SK-N-SH (cell line): ENCODE results near the gene FNDC3B. TPM values are rescaled to one million over a fixed set of nuclear protein-coding genes. Genes with fewer than 3 reads are reported as not detected.

ENCODE experiments used
- CTCF ChIA-PET: fragments of 300-600, 350-600 bp; formaldehyde crosslinking; extraction: SDS; loops from one replicate; lab custom pipeline; 2021; lab: Yijun Ruan, JAX
- POLR2A ChIA-PET: fragments of 350-600 bp; sonication (Branson Sonifier 250); formaldehyde crosslinking; extraction: SDS; loops from one replicate; lab custom pipeline; 2020; ENCODE audit warnings: antibody characterized with exemption, inconsistent platforms; lab: Yijun Ruan, JAX
- DNase-seq: peaks from one replicate; pipeline ENCODE4 v3.0.0; 2012
- H2AFZ ChIP-seq: fragments of 200-600 bp; sonication (generic); 2 replicates; pipeline ENCODE4 v1.8.1; 2016; ENCODE audit warnings: antibody characterized with exemption, mild to moderate bottlenecking, low read depth
- H3F3A ChIP-seq: fragments of 200-600 bp; sonication (generic); replicated peaks from 2 replicates; pipeline ENCODE3; 2016; ENCODE audit warnings: antibody characterized with exemption, mild to moderate bottlenecking; ENCODE audit not compliant: insufficient read depth
- H3K27ac ChIP-seq, 2 experiments: fragments of 200-500 bp in 1 of 2; fragments of 200-600 bp in 1 of 2; sonication (Bioruptor generic) in 1 of 2; sonication (generic), shearing (Covaris generic) in 1 of 2; 2 replicates each; pipeline versions ENCODE4 v1.5.1 to v1.6.1; 2014 to 2016; ENCODE audit warnings: low read depth in 2 of 2, inconsistent platforms in 1 of 2, low read length in 1 of 2, mild to moderate bottlenecking in 1 of 2, mixed read lengths in 1 of 2
- H3K27me3 ChIP-seq: fragments of 200-600 bp; sonication (generic), shearing (Covaris generic); 2 replicates; pipeline ENCODE4 v1.6.1; 2016; ENCODE audit warnings: mixed run types; ENCODE audit not compliant: insufficient read depth
- H3K36me3 ChIP-seq, 2 experiments: fragments of 200-500 bp in 1 of 2; fragments of 200-600 bp in 1 of 2; sonication (Bioruptor generic) in 1 of 2; sonication (generic) in 1 of 2; replicated peaks in 1 of 2; 2 replicates each; pipeline versions ENCODE3 to v1.5.1; 2014 to 2016; ENCODE audit warnings: low read length in 1 of 2, mild to moderate bottlenecking in 1 of 2; ENCODE audit not compliant: insufficient read depth in 2 of 2, control insufficient read depth in 1 of 2
- H3K4me1 ChIP-seq, 2 experiments: fragments of 200-500 bp in 1 of 2; fragments of 200-600 bp in 1 of 2; sonication (Bioruptor generic) in 1 of 2; sonication (generic), shearing (Covaris generic) in 1 of 2; 2 replicates each; pipeline versions ENCODE4 v1.5.1 to v1.6.1; 2014 to 2016; ENCODE audit warnings: low read depth in 1 of 2, low read length in 1 of 2, mixed run types in 1 of 2; ENCODE audit not compliant: insufficient read depth in 2 of 2, control insufficient read depth in 1 of 2
- H3K4me2 ChIP-seq: fragments of 200-600 bp; sonication (generic), shearing (Covaris generic); 2 replicates; pipeline ENCODE4 v1.6.1; 2017; ENCODE audit warnings: mixed run types
- H3K4me3 ChIP-seq, 2 experiments: fragments of 200-500 bp in 1 of 2; fragments of 200-600 bp in 1 of 2; sonication (Bioruptor generic) in 1 of 2; sonication (generic), shearing (Covaris generic) in 1 of 2; 2 replicates each; pipeline versions ENCODE4 v1.5.1 to v1.8.1; 2014 to 2016; ENCODE audit warnings: low read depth in 2 of 2, inconsistent platforms in 1 of 2, low read length in 1 of 2, mild to moderate bottlenecking in 1 of 2, mixed read lengths in 1 of 2, moderate library complexity in 1 of 2
- H3K79me2 ChIP-seq: fragments of 200-600 bp; sonication (generic); 2 replicates; pipeline ENCODE4 v1.8.1; 2017; ENCODE audit warnings: mild to moderate bottlenecking; ENCODE audit not compliant: insufficient read depth
- H3K9ac ChIP-seq: fragments of 200-600 bp; sonication (generic); 2 replicates; pipeline ENCODE4 v1.6.1; 2017; ENCODE audit warnings: mixed run types
- H3K9me2 ChIP-seq: fragments of 200-600 bp; sonication (generic); 2 replicates; pipeline ENCODE4 v1.6.1; 2017; ENCODE audit warnings: mixed run types
- H3K9me3 ChIP-seq: fragments of 200-600 bp; sonication (generic); 2 replicates; pipeline ENCODE4 v1.6.1; 2017; ENCODE audit warnings: mixed run types, mild to moderate bottlenecking, moderate library complexity
- H4K20me1 ChIP-seq: fragments of 200-600 bp; sonication (generic); 2 replicates; pipeline ENCODE4 v1.6.1; 2017; ENCODE audit warnings: mild to moderate bottlenecking, mixed run types; ENCODE audit not compliant: insufficient read depth
- ELF1 ChIP-seq: IDR thresholded peaks from 2 replicates; pipeline ENCODE4 v1.4.0; 2012
- FOXJ3 ChIP-seq: sonication (generic); formaldehyde crosslinking; IDR thresholded peaks from 2 replicates; pipeline ENCODE4 v1.5.1; 2020; ENCODE audit warnings: mild to moderate bottlenecking, missing genetic modification reagents
- GABPA ChIP-seq: IDR thresholded peaks from 2 replicates; pipeline ENCODE4 v1.4.0; 2012; ENCODE audit warnings: low read depth, mild to moderate bottlenecking
- GATA2 ChIP-seq: sonication (generic); formaldehyde crosslinking; IDR thresholded peaks from 2 replicates; pipeline ENCODE4 v1.5.0; 2020; ENCODE audit warnings: mild to moderate bottlenecking, missing genetic modification reagents
- MEF2A ChIP-seq: IDR thresholded peaks from 2 replicates; pipeline ENCODE4 v1.4.0; 2012; ENCODE audit warnings: low read depth, borderline replicate concordance
- RAD21 ChIP-seq: IDR thresholded peaks from 2 replicates; pipeline ENCODE4 v1.6.1; 2012; ENCODE audit warnings: mild to moderate bottlenecking, low read length
- RXRA ChIP-seq: IDR thresholded peaks from 2 replicates; pipeline ENCODE4 v1.4.0; 2012; ENCODE audit warnings: low read depth, mild to moderate bottlenecking, borderline replicate concordance
- TCF12 ChIP-seq: IDR thresholded peaks from 2 replicates; pipeline ENCODE4 v1.4.0; 2012
- TEAD4 ChIP-seq: IDR thresholded peaks from 2 replicates; pipeline ENCODE4 v1.4.0; 2012; ENCODE audit warnings: mild to moderate bottlenecking, borderline replicate concordance; ENCODE audit not compliant: insufficient read depth
- USF1 ChIP-seq: IDR thresholded peaks from 2 replicates; pipeline ENCODE4 v1.4.0; 2012; ENCODE audit warnings: low read depth, borderline replicate concordance
- WGBS: methylation state at CpG from one replicate; pipeline ENCODE4 v1.1.6; 2017; ENCODE audit warnings: low lambda C conversion rate; 5-methylcytosine and 5-hydroxymethylcytosine counted together
- polyA plus RNA-seq, 3 experiments: library from polyadenylated mRNA; depleted of rRNA; stranded (reverse); fragments of >200 nt; gene quantifications; 2 replicates each; pipeline ENCODE4 v1.2.3, GENCODE V29; 2012
- TF ChIP-seq, protein P1 (sequence below): IDR thresholded peaks from 2 replicates; pipeline ENCODE4 v1.6.1; 2012; ENCODE audit warnings: mild to moderate bottlenecking, low read depth, low read length, moderate library complexity
- TF ChIP-seq, protein P2 (sequence below): IDR thresholded peaks from 2 replicates; pipeline ENCODE4 v1.4.0; 2012; ENCODE audit warnings: low read depth
- TF ChIP-seq, protein P3 (sequence below): IDR thresholded peaks from 2 replicates; pipeline ENCODE4; 2012
- TF ChIP-seq, protein P4 (sequence below): fragments of 150-350 bp; IDR thresholded peaks from 2 replicates; pipeline ENCODE4 v1.6.1; 2017; ENCODE audit warnings: antibody characterized with exemption, low read length, low read depth, borderline replicate concordance

FNDC3B gene
- polyA plus RNA-seq, 1 of the 3 experiments (the other 2 are of a cell fraction), result 10.4 TPM

- ChIA-PET CTCF (interaction anchor here (1.8 kb wide), 1 partner anchor 9 kb away, joined by 5 read pairs; no protein-coding TSS in a partner anchor), POLR2A (no interaction called here)
- DNase-seq, result no peak
- WGBS, result 42% methylated on average over 2 of the region's 2 CpGs
- no peak overlapping the region for H3K9ac ChIP-seq
- H3K79me2 ChIP-seq, result peaks cover 68% of the 10 kb centered on the region
- peaks cover 11 to 23% of the 10 kb centered on the region in 2 experiments for H3K4me1 ChIP-seq
- H3F3A ChIP-seq, result peaks cover 14% of the 10 kb centered on the region
- no peak overlapping the region for H3K4me2 ChIP-seq
- no peak for TF ChIP-seq RAD21
- no peak for TF ChIP-seq TEAD4
- TF ChIP-seq MEF2A, result no peak
- H3K9me2 ChIP-seq, result no peaks in the 10 kb centered on the region
- H3K4me3 ChIP-seq, result no peak overlapping the region
- H3K36me3 ChIP-seq, result peaks cover 8 to 49% of the 10 kb centered on the region in 2 experiments
- peaks cover 10% of the 10 kb centered on the region; the same call in 1 of the 2 replicates for H4K20me1 ChIP-seq
- no peak overlapping the region for H2AFZ ChIP-seq
- peak overlapping the region; percentile 43 to 67 for H3K27ac ChIP-seq
- no peaks in the 10 kb centered on the region for H3K9me3 ChIP-seq
- no peaks in the 10 kb centered on the region for H3K27me3 ChIP-seq
Measured at GRCh38 chr3:172259726-172260248, 220.4 kb downstream of the FNDC3B start.

DNA sequence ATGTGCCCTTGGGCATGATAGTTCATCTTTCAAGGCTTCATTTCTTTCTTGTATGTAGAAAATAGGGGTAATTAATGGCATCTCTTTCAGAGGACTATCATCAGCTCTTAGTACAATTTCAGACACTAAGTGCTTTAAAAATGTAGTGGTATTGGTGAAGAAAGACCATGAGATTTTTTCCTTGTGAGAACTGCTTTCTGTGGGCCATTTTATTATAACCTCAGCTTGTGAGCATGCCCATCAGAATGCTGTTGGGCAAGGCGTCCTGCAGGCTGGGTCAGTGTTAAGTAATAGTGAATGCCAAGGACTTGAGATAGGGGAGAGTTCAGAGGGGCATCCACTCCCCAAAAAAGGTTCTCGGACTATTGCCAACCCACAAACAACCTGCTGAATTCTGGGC lies 221.0 kb downstream of the FNDC3B start:
- H3K4me3 ChIP-seq, result no peak overlapping the region
- H3K9me3 ChIP-seq, result no peaks in the 10 kb centered on the region
- no peak overlapping the region for H2AFZ ChIP-seq
- ChIA-PET CTCF (interaction anchor here (1.8 kb wide), 1 partner anchor 10 kb away, joined by 5 read pairs; no protein-coding TSS in a partner anchor), POLR2A (interaction anchor here (0.7 kb wide), 1 partner anchor 937 kb away, joined by 3 read pairs; no protein-coding TSS in a partner anchor)
- WGBS, result 95% methylated on average over 2 of the region's 2 CpGs
- peaks cover 62% of the 10 kb centered on the region for H3K79me2 ChIP-seq
- TF ChIP-seq USF1, result no peak
- TF ChIP-seq FOXJ3 (CRISPR knock-in tag), result no peak
- no peak for TF ChIP-seq MEF2A
- TF ChIP-seq TEAD4, result no peak
- TF ChIP-seq ELF1, result no peak
- DNase-seq, result no peak
- 0 out of 4 replicates have a peak overlapping the region, but pooled peaks of 1 of the 2 experiments have one; percentile 43 for H3K27ac ChIP-seq
- no peaks in the 10 kb centered on the region for H3K9me2 ChIP-seq
- H3K9ac ChIP-seq, result no peak overlapping the region
- peaks cover 8 to 45% of the 10 kb centered on the region in 2 experiments for H3K36me3 ChIP-seq
- peaks cover 10% of the 10 kb centered on the region; the same call in 1 of the 2 replicates for H4K20me1 ChIP-seq
- H3K4me2 ChIP-seq, result no peak overlapping the region
- H3F3A ChIP-seq, result peaks cover 14% of the 10 kb centered on the region
- no peaks in the 10 kb centered on the region for H3K27me3 ChIP-seq
- peaks cover 11 to 23% of the 10 kb centered on the region in 2 experiments for H3K4me1 ChIP-seq

DNA sequence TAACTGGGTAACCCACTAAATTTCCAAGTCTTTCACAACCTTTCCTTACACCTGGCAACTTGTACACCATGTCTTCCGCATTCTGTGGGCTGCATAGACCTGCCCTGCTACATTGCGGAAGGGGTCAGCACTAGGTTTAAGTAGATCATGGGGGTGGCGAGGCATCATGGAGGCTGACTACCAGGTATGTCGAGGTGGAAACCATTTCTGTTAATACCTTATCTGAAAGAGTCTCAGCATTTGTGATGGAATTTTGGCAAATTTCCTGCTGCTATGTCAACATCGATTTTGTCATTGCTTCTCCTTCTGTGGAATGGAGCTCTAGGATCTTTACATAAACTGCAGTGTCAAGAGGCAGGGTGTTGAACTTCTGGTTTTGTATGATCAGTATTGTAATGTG lies 221.7 kb downstream of the FNDC3B start:
- H3K79me2 ChIP-seq, result peaks cover 57% of the 10 kb centered on the region
- H3K9ac ChIP-seq, result no peak overlapping the region
- 87% methylated on average over 5 of the region's 5 CpGs for WGBS
- TF ChIP-seq RXRA, result no peak
- TF ChIP-seq, protein P1, sequence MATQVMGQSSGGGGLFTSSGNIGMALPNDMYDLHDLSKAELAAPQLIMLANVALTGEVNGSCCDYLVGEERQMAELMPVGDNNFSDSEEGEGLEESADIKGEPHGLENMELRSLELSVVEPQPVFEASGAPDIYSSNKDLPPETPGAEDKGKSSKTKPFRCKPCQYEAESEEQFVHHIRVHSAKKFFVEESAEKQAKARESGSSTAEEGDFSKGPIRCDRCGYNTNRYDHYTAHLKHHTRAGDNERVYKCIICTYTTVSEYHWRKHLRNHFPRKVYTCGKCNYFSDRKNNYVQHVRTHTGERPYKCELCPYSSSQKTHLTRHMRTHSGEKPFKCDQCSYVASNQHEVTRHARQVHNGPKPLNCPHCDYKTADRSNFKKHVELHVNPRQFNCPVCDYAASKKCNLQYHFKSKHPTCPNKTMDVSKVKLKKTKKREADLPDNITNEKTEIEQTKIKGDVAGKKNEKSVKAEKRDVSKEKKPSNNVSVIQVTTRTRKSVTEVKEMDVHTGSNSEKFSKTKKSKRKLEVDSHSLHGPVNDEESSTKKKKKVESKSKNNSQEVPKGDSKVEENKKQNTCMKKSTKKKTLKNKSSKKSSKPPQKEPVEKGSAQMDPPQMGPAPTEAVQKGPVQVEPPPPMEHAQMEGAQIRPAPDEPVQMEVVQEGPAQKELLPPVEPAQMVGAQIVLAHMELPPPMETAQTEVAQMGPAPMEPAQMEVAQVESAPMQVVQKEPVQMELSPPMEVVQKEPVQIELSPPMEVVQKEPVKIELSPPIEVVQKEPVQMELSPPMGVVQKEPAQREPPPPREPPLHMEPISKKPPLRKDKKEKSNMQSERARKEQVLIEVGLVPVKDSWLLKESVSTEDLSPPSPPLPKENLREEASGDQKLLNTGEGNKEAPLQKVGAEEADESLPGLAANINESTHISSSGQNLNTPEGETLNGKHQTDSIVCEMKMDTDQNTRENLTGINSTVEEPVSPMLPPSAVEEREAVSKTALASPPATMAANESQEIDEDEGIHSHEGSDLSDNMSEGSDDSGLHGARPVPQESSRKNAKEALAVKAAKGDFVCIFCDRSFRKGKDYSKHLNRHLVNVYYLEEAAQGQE, result no peak
- no peak for TF ChIP-seq GABPA
- TF ChIP-seq, protein P2, sequence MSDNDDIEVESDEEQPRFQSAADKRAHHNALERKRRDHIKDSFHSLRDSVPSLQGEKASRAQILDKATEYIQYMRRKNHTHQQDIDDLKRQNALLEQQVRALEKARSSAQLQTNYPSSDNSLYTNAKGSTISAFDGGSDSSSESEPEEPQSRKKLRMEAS, result no peak
- TF ChIP-seq GATA2 (CRISPR knock-in tag), result no peak
- TF ChIP-seq, protein P3, sequence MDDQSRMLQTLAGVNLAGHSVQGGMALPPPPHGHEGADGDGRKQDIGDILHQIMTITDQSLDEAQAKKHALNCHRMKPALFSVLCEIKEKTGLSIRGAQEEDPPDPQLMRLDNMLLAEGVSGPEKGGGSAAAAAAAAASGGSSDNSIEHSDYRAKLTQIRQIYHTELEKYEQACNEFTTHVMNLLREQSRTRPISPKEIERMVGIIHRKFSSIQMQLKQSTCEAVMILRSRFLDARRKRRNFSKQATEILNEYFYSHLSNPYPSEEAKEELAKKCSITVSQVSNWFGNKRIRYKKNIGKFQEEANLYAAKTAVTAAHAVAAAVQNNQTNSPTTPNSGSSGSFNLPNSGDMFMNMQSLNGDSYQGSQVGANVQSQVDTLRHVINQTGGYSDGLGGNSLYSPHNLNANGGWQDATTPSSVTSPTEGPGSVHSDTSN, result no peak
- no peak for TF ChIP-seq TCF12
- TF ChIP-seq, protein P4, sequence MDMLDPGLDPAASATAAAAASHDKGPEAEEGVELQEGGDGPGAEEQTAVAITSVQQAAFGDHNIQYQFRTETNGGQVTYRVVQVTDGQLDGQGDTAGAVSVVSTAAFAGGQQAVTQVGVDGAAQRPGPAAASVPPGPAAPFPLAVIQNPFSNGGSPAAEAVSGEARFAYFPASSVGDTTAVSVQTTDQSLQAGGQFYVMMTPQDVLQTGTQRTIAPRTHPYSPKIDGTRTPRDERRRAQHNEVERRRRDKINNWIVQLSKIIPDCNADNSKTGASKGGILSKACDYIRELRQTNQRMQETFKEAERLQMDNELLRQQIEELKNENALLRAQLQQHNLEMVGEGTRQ, result no peak

More for the DNA sequence above, 221.7 kb downstream of the FNDC3B start:
- Histone ChIP-seq H3K27ac (no peak overlapping the region), H3K4me3 (no peak overlapping the region), H3K4me1 (peaks cover 11 to 23% of the 10 kb centered on the region in 2 experiments), H3K9me2 (no peaks in the 10 kb centered on the region), H4K20me1 (peaks cover 10% of the 10 kb centered on the region; the same call in 1 of the 2 replicates), H3F3A (peaks cover 14% of the 10 kb centered on the region), H3K27me3 (no peaks in the 10 kb centered on the region), H3K9me3 (no peaks in the 10 kb centered on the region), H3K4me2 (no peak overlapping the region), H2AFZ (no peak overlapping the region), H3K36me3 (peaks cover 10 to 45% of the 10 kb centered on the region in 2 experiments)
- ChIA-PET POLR2A (interaction anchor here (0.7 kb wide), 1 partner anchor 938 kb away, joined by 3 read pairs; no protein-coding TSS in a partner anchor), CTCF (interaction anchor here (1.1 to 1.8 kb wide), 2 partner anchors 11 to 16 kb away, joined by 3 to 5 read pairs; no protein-coding TSS in a partner anchor)
- no peak for DNase-seq
